ENCODE results near the gene NSD1. TPM values are rescaled to one million over a fixed set of nuclear protein-coding genes. Genes with fewer than 3 reads are reported as not detected.

The NSD1 gene
- total RNA-seq, 2 donors from 2014 or later, result 150 to 190 TPM

DNA sequence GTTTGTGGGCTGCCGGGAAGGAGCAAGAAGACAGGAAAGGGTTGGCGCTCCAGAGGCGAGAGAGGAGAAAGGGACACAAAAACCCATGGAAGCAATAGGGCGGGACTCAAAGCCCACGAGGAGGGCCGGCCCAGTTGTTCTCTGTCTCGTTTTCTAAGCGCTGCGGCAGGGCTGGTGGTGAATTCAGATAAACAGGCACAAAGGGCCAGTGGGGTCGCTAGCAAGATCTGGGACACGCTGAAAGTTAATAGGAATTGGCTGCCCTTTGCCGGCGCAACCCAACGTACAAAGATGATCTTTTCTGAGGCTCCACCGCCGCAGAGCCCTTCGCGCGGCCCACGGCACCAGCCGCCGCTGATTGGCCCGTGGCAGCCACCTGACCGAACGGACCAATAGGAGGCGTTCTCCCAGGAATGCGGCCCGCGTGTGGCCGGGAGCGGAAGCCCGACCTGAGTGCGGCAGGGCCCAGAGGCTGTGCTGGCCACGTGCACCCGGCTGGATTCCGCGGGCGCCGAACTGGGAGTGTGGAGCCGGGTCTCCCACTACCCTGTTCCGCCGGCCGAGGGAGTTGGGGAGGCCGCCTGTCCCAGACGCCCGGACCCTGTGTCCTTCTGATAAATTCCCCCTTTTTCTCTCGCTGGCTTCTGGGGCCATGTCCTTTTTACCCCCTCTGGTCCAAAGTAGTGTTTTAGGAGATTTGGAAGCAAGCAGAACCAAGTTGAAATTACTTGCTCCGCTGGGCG is 16.8 kb upstream of the NSD1 start:
- Histone ChIP-seq H3K27me3 (ENCODE audit: control insufficient read depth, insufficient read depth, low read length, poor library complexity, severe bottlenecking) (no peaks in the 10 kb centered on the region), H3K9ac (ENCODE audit: extremely low read depth, low read length, poor library complexity, severe bottlenecking) (no peak overlapping the region), H3K4me1 (ENCODE audit: control insufficient read depth, insufficient read depth, low read length) (no peaks in the 10 kb centered on the region), H3K36me3 (ENCODE audit: control insufficient read depth, insufficient read depth, low read length) (no peaks in the 10 kb centered on the region), H3K27ac (ENCODE audit: low read depth, low read length) (no peak overlapping the region), H3K4me3 (ENCODE audit: low read length) (no peak overlapping the region), H3K9me3 (ENCODE audit: control insufficient read depth, low read length) (no peaks in the 10 kb centered on the region)
- peaks cover 9% of the 10 kb centered on the region for H3K27me3 Mint-ChIP-seq (ENCODE audit: insufficient read depth)
- no peak for TF ChIP-seq CTCF (conservative IDR thresholded peaks at IDR 0.05)
- 85 to 93% methylated on average over 40 to 49 of the region's 49 CpGs for WGBS, 2 experiments (ENCODE audit: insufficient coverage in 1 of 2, insufficient read length in 1 of 2)
- peaks cover 4% of the 10 kb centered on the region for H3K9me3 Mint-ChIP-seq
- peak overlapping the region; percentile 12 for H3K27ac Mint-ChIP-seq
- no peaks in the 10 kb centered on the region for H3K36me3 Mint-ChIP-seq (ENCODE audit: low read depth)
- H3K4me3 Mint-ChIP-seq, result no peak overlapping the region
- peaks cover 5% of the 10 kb centered on the region for H3K4me1 Mint-ChIP-seq
- peak; percentile 94 for DNase-seq

DNA sequence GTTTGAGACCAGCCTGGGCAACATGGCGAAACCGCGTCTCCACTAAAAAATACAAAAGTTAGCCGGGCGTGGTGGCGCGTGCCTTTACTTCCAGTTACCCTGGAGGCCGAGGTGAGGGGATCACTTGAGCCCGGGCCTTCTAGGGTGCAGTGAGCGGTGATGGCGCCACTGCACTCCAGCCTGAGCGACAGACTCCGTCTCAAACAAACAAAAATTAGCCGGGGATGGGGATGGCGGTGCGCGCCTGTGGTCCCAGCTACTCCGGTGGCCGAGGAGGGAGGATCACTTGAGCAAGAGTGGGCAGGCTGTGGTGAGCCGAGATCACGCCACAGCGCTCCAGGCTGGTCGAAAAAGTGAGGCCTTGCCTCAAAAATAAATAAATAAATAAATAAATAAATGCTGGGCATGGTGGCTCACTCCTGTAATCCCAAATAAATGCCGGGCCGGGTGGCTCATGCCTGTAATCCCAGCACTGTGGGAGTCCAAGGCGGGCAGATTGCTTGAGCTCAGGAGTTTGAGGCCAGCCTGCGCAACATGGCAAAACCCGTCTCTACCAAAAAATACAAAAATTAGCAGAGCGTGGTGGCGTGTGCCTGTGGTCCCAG is 16.0 kb upstream of the NSD1 start:
- H3K36me3 Mint-ChIP-seq (ENCODE audit: low read depth), result no peaks in the 10 kb centered on the region
- H3K27me3 Mint-ChIP-seq (ENCODE audit: insufficient read depth), result peaks cover 9% of the 10 kb centered on the region
- no peak overlapping the region for H3K4me3 Mint-ChIP-seq
- no peak for TF ChIP-seq CTCF (conservative IDR thresholded peaks at IDR 0.05)
- Histone ChIP-seq H3K27me3 (ENCODE audit: control insufficient read depth, insufficient read depth, low read length, poor library complexity, severe bottlenecking) (no peaks in the 10 kb centered on the region), H3K36me3 (ENCODE audit: control insufficient read depth, insufficient read depth, low read length) (no peaks in the 10 kb centered on the region), H3K27ac (ENCODE audit: low read depth, low read length) (no peak overlapping the region), H3K9me3 (ENCODE audit: control insufficient read depth, low read length) (no peaks in the 10 kb centered on the region), H3K4me1 (ENCODE audit: control insufficient read depth, insufficient read depth, low read length) (no peaks in the 10 kb centered on the region), H3K4me3 (ENCODE audit: low read length) (no peak overlapping the region), H3K9ac (ENCODE audit: extremely low read depth, low read length, poor library complexity, severe bottlenecking) (no peak overlapping the region)
- peaks cover 4% of the 10 kb centered on the region for H3K9me3 Mint-ChIP-seq
- H3K4me1 Mint-ChIP-seq, result peaks cover 5% of the 10 kb centered on the region
- no peak overlapping the region for H3K27ac Mint-ChIP-seq
- DNase-seq, result no peak
- WGBS, 2 experiments (ENCODE audit: insufficient coverage in 1 of 2, insufficient read length in 1 of 2), result 97 to 98% methylated on average over 26 to 29 of the region's 30 CpGs

DNA sequence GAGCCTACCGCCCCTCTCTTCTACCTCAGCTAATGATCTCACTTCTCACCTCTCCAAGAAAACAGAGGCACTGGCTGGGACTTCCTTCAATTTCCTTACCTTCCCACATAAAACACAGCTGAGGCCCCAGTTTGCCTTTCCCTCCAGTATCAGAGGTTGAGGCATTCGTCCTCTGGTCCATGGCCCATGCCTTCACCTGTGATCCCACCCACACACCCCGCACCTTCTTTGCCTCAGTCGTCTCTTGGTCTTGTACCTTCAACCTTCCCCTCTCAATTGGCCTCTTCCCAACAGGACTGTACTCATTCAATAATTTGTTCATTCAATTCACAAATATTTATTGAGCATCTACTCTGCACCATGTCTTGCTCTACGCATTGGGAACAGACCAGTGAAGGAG is 11.0 kb upstream of the NSD1 start:
- DNase-seq, result no peak
- H3K9me3 ChIP-seq (ENCODE audit: control insufficient read depth, low read length), result no peaks in the 10 kb centered on the region
- H3K36me3 ChIP-seq (ENCODE audit: control insufficient read depth, insufficient read depth, low read length), result no peaks in the 10 kb centered on the region
- no peaks in the 10 kb centered on the region for H3K27me3 ChIP-seq (ENCODE audit: control insufficient read depth, insufficient read depth, low read length, poor library complexity, severe bottlenecking)
- no peak overlapping the region for H3K9ac ChIP-seq (ENCODE audit: extremely low read depth, low read length, poor library complexity, severe bottlenecking)
- no peak overlapping the region for H3K27ac Mint-ChIP-seq
- H3K4me3 Mint-ChIP-seq, result no peak overlapping the region
- no peak overlapping the region for H3K4me3 ChIP-seq (ENCODE audit: low read length)
- peaks cover 2% of the 10 kb centered on the region for H3K4me1 Mint-ChIP-seq
- no peaks in the 10 kb centered on the region for H3K4me1 ChIP-seq (ENCODE audit: control insufficient read depth, insufficient read depth, low read length)
- H3K9me3 Mint-ChIP-seq, result no peaks in the 10 kb centered on the region
- H3K27ac ChIP-seq (ENCODE audit: low read depth, low read length), result no peak overlapping the region
- no peak for TF ChIP-seq CTCF (conservative IDR thresholded peaks at IDR 0.05)
- WGBS, 2 experiments (ENCODE audit: insufficient coverage in 1 of 2, insufficient read length in 1 of 2), result 92 to 96% methylated on average over 5 of the region's 5 CpGs
- H3K36me3 Mint-ChIP-seq (ENCODE audit: low read depth), result no peaks in the 10 kb centered on the region
- no peaks in the 10 kb centered on the region for H3K27me3 Mint-ChIP-seq (ENCODE audit: insufficient read depth)
